ENCODE measurements around the gene KDM1B. TPM values are rescaled to one million over a fixed set of nuclear protein-coding genes. Genes with fewer than 3 reads are reported as not detected.

KDM1B gene
- total and polyA plus RNA-seq, 2 of the 8 experiments (the other 6 are each of a cell fraction or from before 2014, with no cell fraction given), result 3.7 to 7.5 TPM

GRCh38 chr6:18264219-18264922, 109.1 kb downstream of the KDM1B start, which contains the start of gene DEK:
DEK (minus strand) TSS chr6:18264530; CDS start chr6:18263987, 543 bp downstream.
- Histone ChIP-seq H3K56ac (replicated peaks; ENCODE audit: insufficient read length, low read depth, low read length) (peak within 1 kb of the TSS; percentile 89), H2BK5ac (ENCODE audit: low read depth, low read length) (peak within 1 kb of the TSS; percentile 96), H3K79me2 (ENCODE audit: control insufficient read depth in 1 of 2, insufficient read depth in 2 of 2, low read length in 2 of 2) (peaks cover 45 to 49% of the 10 kb centered on the region in 2 experiments), H3K4ac (replicated peaks; ENCODE audit: insufficient read length, low read depth, low read length) (peak within 1 kb of the TSS; percentile 87), H2BK12ac (ENCODE audit: low read depth, low read length) (peak within 1 kb of the TSS; percentile 87), H3K23me2 (ENCODE audit: low read depth, low read length) (peaks cover 13% of the 10 kb centered on the region), H2AFZ (ENCODE audit: low read length) (no peak within 1 kb of the TSS; the same call in 1 of the 2 replicates), H3K4me3 (ENCODE audit: extremely low read depth in 1 of 4, insufficient read depth in 2 of 4, low read depth in 3 of 4, low read length in 4 of 4) (peak within 1 kb of the TSS; percentile 88 to 98 (median 95)), H4K91ac (replicated peaks; ENCODE audit: insufficient read length, low read length) (peak within 1 kb of the TSS; percentile 72), H3K79me1 (ENCODE audit: low read depth, low read length) (no peaks in the 10 kb centered on the region; the same call in 1 of the 2 replicates), H3K27ac (ENCODE audit: low read depth, low read length) (peak within 1 kb of the TSS; percentile 97), H4K5ac (ENCODE audit: insufficient read length, low read depth, low read length) (peak within 1 kb of the TSS; percentile 87), H3K4me2 (ENCODE audit: insufficient read depth in 1 of 2, low read depth in 2 of 2, low read length in 2 of 2) (peak within 1 kb of the TSS; percentile 81 to 82), H3K14ac (ENCODE audit: insufficient read length) (no peak within 1 kb of the TSS), H2BK120ac (replicated peaks; ENCODE audit: low read depth, low read length) (peak within 1 kb of the TSS; percentile 61), H3K9me3 (ENCODE audit: insufficient read depth in 2 of 2, low read depth in 1 of 2, low read length in 1 of 2) (no peaks in the 10 kb centered on the region), H3K9ac (replicated peaks in 1 of 4; ENCODE audit: extremely low read depth in 1 of 4, low read depth in 3 of 4, low read length in 3 of 4) (peak within 1 kb of the TSS; percentile 97 to 100 (median 98)), H3K23ac (ENCODE audit: insufficient read length) (no peak within 1 kb of the TSS), H2BK20ac (ENCODE audit: low read length) (peak within 1 kb of the TSS; percentile 24; the same call in 1 of the 2 replicates), H4K8ac (ENCODE audit: extremely low read depth, insufficient read depth, low read length) (peak within 1 kb of the TSS; percentile 99), H3K27me3 (replicated peaks in 1 of 4; ENCODE audit: control insufficient read depth in 3 of 4, extremely low read depth in 1 of 4, insufficient read depth in 3 of 4, low read length in 3 of 4) (no peaks in the 10 kb centered on the region; a peak in 1 of 7 replicates), H3K18ac (ENCODE audit: extremely low read depth, low read length) (peak within 1 kb of the TSS; percentile 93), H3K4me1 (replicated peaks in 1 of 4; ENCODE audit: control insufficient read depth in 3 of 4, insufficient read depth in 4 of 4, low read length in 3 of 4) (peaks cover 5 to 22% (median 10%) of the 10 kb centered on the region in 4 experiments), H4K20me1 (replicated peaks in 1 of 2; ENCODE audit: control insufficient read depth in 1 of 2, insufficient read depth in 2 of 2, low read length in 2 of 2) (peaks cover 13 to 16% of the 10 kb centered on the region in 2 experiments), H2AK5ac (ENCODE audit: low read depth, low read length) (no peak within 1 kb of the TSS; the same call in none of the 2 replicates), H3K36me3 (ENCODE audit: control insufficient read depth in 2 of 4, insufficient read depth in 4 of 4, low read length in 3 of 4) (peaks cover 0 to 31% (median 1%) of the 10 kb centered on the region in 4 experiments; a peak in 2 of 8 replicates), H2BK15ac (ENCODE audit: low read length) (no peak within 1 kb of the TSS)
- 1% methylated on average over 43 of the region's 113 CpGs; no CpG with 5 or more reads in 1 of the 2 experiments for WGBS, 2 experiments (ENCODE audit: extremely low coverage in 1 of 2, insufficient coverage in 1 of 2, insufficient read length in 1 of 2, insufficient replicate concordance in 2 of 2, low coverage in 1 of 2, low lambda C conversion rate in 2 of 2, missing lambda C conversion rate in 1 of 2)
- CTCF ChIA-PET (ENCODE audit: partially characterized antibody), result interaction anchor here (0.9 to 2.3 kb wide), 3 partner anchors 9 to 142 kb away, joined by 3 to 12 read pairs (median 7); partner anchors contain the start of gene NHLRC1
- POLR2A ChIA-PET (ENCODE audit: partially characterized antibody), result interaction anchor here (0.6 to 1.9 kb wide), 19 partner anchors 10 to 607 kb away, joined by 3 to 11 read pairs (median 3); partner anchors contain the start of gene RNF144B
- DNase-seq (ENCODE audit: low read depth in 1 of 2, low spot score in 2 of 2) (peak in 1 of 2 experiments; percentile 82), FAIRE-seq (no peak)
- TF ChIP-seq ATF2 (IDR thresholded peaks at IDR 0.05; ENCODE audit: low read length), result no peak
- TF ChIP-seq TAF7 (optimal IDR thresholded peaks at IDR 0.05; ENCODE audit: borderline replicate concordance, low read depth, low read length), result peak; percentile 90
- peak; percentile 20 to 78; a peak in 2 of 3 replicates for TF ChIP-seq POLR2A (IDR thresholded peaks at IDR 0.05; ENCODE audit: control extremely low read depth in 1 of 2, low read depth in 2 of 2, low read length in 2 of 2)
- no peak for TF ChIP-seq CTBP2 (IDR thresholded peaks at IDR 0.05; ENCODE audit: borderline replicate concordance, insufficient read depth, insufficient read length, low read length)
- TF ChIP-seq SAP30 (IDR thresholded peaks at IDR 0.05; ENCODE audit: insufficient read depth, insufficient replicate concordance, low read length), result no peak
- TF ChIP-seq TEAD4 (IDR thresholded peaks at IDR 0.05; ENCODE audit: low read depth, low read length), result no peak; the same call in 1 of the 2 replicates
- TF ChIP-seq CBX8 (IDR thresholded peaks at IDR 0.05; ENCODE audit: borderline replicate concordance, low read depth, low read length), result no peak
- no peak for TF ChIP-seq SIX5 (IDR thresholded peaks at IDR 0.05; ENCODE audit: low read depth, low read length)
- TF ChIP-seq NRF1 (IDR thresholded peaks at IDR 0.05; ENCODE audit: low read depth, low read length), result no peak
- TF ChIP-seq KDM5A (IDR thresholded peaks at IDR 0.05; ENCODE audit: low read length), result no peak
